GM12873 (cell line): ENCODE measurements around the gene ZBTB1.

Experiments
- TF ChIP-seq, protein P1 (sequence below): IDR thresholded peaks from 2 replicates; pipeline ENCODE4 v1.5.1; 2012; ENCODE audit warnings: low read depth, mild to moderate bottlenecking, moderate library complexity, low read length, control low read depth; ENCODE audit not compliant: insufficient read depth; ENCODE audit errors: missing control alignments

The ZBTB1 gene

GRCh38 chr14:64504310-64504896 is at the start of gene ZBTB1:
Gene ZBTB1, plus strand, starts transcription at chr14:64504770. Its CDS starts 16,735 bp downstream, at chr14:64521505.
- TF ChIP-seq, protein P1, sequence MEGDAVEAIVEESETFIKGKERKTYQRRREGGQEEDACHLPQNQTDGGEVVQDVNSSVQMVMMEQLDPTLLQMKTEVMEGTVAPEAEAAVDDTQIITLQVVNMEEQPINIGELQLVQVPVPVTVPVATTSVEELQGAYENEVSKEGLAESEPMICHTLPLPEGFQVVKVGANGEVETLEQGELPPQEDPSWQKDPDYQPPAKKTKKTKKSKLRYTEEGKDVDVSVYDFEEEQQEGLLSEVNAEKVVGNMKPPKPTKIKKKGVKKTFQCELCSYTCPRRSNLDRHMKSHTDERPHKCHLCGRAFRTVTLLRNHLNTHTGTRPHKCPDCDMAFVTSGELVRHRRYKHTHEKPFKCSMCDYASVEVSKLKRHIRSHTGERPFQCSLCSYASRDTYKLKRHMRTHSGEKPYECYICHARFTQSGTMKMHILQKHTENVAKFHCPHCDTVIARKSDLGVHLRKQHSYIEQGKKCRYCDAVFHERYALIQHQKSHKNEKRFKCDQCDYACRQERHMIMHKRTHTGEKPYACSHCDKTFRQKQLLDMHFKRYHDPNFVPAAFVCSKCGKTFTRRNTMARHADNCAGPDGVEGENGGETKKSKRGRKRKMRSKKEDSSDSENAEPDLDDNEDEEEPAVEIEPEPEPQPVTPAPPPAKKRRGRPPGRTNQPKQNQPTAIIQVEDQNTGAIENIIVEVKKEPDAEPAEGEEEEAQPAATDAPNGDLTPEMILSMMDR, result no peak

GRCh38 chr14:64459405-64460136 is 45.0 kb upstream of the ZBTB1 start:
- TF ChIP-seq, protein P1, result no peak

GRCh38 chr14:64461221-64461620 is 43.3 kb upstream of the ZBTB1 start:
- TF ChIP-seq, protein P1, result no peak

DNA sequence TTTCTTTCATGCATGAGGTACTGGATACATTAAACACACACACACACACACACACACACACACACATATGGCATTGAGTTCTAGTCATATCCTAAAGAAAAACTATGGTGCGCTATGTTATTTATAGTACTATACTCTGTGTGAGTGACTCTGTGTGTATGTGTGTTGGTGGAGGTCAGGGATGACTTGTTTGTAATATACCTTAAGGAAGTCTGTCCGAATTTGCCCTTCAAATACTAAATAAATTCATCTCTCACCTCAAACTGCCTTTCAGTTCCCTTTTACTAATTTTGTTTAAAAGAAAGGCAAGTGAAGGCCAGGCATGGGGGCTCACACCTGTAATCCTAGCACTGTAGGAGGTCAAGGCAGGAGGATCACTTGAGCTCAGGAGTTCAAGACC is 41.4 kb upstream of the ZBTB1 start:
- TF ChIP-seq, protein P1, result no peak

GRCh38 chr14:64463873-64464272 is 40.7 kb upstream of the ZBTB1 start:
- TF ChIP-seq, protein P1, result no peak

GRCh38 chr14:64464651-64465050 is 39.9 kb upstream of the ZBTB1 start:
- TF ChIP-seq, protein P1, result no peak

DNA sequence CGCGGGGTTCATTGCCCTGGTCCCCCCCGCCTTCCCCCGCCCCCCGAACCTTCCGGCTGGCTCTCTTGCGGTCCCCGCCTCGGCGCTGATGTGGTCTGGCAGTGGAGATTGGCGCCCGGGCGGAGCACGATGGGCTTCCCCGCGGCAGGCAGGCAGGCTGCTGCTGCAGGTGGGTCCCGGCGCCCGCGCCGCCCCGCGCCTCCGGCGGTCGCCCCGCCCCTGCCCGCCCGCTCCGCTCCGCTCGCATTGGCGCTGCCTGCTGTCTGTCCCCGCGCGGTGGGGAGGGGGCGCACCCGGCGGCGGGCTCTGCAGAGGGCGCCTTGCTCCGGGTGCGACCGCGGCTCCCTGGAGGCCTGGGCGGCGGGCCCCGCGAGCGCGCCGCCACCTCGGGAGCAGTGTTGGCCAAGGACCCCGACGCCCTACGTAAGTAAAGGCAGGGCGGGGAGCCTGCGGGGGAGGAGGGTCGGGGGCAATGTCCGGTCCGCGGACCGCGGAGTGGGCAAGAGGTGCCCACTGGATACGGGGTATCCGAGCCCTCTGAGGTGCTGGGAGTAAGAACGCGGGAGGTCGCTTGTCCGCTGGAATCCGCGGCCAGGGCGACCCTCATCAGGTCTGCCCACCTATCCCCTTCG is 39.3 kb upstream of the ZBTB1 start, which contains the start of gene AKAP5:
AKAP5 (plus strand) TSS at position 309 of the 632 bp plus-strand sequence. CDS start 2,896 bp downstream, outside the sequence.
- TF ChIP-seq, protein P1, result no peak
